NOMO-1 treated with DMSO at 0.1 percent for 48 hours (cell line): ENCODE measurements around the gene GLCE.

Experiments used
- DNase-seq: peaks from one replicate; lab custom pipeline; 2025; ENCODE audit not compliant: unreplicated experiment; lab: John Stamatoyannopoulos, UW

GLCE gene

DNA sequence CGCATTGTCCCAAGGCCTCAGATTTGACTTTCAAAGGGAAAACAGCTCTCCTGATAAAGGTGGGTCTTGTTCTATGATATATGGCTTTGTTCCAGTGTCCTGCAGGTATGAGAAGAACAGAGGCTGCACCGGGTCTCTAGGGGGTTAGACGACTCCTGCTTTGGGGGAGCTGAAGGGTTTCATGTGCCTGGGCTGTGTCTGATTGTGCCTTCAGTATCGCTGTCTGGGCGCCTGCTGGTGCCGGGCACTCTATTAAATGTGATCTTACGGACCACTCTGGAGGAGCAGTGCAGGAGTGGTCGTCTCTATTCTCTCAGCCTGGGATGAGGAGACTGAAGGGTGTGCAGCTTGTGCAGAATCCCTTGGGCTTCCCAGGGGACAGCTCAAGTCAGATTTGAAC lies 154.3 kb downstream of the GLCE start:
- DNase-seq = no peak

DNA sequence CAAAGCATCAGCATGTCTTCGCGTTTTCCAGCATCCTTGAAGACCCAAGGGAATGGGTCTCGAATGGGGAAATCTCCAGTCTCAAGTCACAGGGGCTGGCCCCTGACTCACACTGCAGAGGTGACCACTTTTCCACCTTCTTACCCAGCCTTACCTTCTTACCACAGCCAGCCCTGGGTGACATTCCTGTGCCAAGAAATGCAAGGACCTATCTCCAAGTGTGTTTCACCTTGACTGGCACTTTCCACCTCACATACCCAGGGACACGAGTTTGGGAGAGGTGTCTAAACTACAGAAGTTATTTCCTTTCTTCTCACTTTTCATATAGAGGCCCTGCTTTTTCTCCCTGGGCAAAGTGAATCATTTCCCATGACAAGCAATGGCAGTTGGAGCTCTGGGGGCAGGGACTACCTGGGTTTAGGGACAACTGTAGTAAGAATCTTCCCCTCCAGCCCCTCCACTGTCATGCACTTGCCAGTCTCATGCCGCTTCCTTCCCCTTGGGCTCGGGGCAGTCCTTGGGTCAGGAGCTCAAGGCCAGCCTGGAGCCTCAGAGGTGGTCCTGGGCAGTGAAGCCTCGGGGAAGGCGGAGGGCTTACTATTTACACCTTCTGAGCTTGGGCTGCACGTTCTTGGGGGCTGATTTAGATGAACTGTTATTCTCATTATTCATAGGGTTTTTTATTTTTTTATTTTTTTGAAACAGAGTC lies 155.1 kb downstream of the GLCE start:
- DNase-seq = no peak

GRCh38 chr15:69316291-69316690 lies 155.9 kb downstream of the GLCE start:
- peak; percentile 21 for DNase-seq

- no peak for DNase-seq
Observed at GRCh38 chr15:69317392-69317841, 157.0 kb downstream of the GLCE start.

DNA sequence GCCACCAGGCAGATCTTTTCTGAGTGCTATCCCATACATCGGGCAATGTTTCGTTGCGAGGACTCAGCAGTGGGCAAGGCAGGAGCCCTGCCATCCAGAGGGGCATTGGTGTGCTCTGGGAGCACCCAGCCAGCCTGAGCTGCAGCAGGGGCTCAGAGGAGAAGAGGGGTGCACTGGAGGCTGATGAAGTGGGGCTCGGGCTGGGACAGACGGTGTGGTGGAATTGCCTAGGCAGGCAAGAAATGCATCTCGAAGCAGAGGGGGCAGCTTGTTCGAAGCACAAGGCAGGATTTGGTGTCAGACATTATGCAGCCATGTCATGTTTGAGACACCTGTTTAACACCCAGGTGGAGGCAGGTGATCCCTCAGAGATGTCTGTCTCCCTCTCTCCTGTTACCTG lies 157.6 kb downstream of the GLCE start:
- DNase-seq = no peak

GRCh38 chr15:69319384-69320375 lies 159.2 kb downstream of the GLCE start:
- no peak for DNase-seq

DNA sequence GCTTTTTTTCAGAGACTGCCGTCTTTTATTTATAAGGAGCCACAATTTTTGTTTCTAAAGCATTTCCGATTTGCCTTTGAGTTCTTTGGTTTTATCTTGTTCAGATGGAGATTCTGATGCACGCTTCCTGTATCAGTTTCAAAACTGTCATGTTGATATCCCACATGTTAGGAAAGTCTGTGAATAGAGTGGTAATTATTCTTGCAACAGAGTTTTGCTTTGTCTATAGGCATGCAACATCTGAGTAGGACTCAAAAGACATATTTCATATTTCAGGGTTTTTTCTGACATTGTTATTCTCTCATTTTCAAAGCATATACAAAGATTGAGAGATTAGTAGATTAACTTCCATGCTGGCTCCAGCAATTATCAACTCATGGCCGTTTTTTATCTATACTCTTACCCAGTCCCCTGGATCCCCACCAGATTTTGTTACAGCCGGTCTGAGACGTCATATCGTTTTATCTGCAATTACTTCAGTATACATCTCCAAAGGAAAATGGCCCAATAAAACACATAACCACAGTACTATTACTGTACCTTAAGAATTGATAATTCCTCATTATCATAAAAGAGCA lies 160.6 kb downstream of the GLCE start:
- peak; percentile 82 for DNase-seq
